GM04504 (cell line): ENCODE results near the gene STYXL2.

Source experiments
- DNase-seq: peaks from one replicate; pipeline ENCODE4 v3.0.0-alpha.2; 2012; ENCODE audit warnings: low read depth

The STYXL2 gene

GRCh38 chr1:167110586-167110985, 16.7 kb downstream of the STYXL2 start:
- no peak for DNase-seq

DNA sequence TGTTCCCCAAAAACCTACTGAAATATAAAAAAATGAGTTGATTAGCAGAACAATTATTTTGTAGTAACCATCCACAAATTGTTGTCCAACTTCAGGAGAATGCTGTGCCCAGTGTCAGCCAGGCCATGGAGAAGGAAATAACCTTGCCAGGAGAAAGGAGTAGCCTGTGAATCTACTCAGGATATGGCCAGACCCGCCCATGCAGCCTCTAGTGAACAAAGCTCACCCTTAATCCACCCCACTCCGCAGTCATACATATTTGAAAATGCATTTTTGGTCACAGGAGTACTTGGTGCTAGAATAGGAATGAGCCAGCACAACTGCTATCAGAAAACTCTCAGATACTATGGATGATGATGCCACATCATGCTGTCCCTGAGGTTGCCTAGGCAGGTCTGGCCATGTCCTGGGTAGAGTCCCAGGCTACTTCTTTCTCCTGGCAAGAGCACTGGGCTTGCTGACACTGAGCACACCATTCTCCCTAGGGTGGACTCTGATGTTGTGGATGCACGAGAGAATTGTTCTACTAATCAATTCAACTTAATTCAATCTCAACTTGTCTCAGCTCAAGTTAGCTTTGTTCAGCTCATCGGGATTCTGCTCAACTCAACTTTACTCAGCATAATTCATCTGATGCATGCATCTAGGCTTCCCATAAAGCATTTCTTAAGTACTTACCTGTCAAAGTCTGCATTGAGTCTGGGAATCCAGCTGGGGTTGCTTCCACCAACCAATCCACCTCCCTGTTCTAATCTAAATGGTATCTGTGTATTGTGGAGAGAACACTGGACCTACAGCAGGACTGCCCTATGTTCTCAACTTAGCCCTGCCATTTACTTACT, 18.2 kb downstream of the STYXL2 start:
- DNase-seq: no peak

DNA sequence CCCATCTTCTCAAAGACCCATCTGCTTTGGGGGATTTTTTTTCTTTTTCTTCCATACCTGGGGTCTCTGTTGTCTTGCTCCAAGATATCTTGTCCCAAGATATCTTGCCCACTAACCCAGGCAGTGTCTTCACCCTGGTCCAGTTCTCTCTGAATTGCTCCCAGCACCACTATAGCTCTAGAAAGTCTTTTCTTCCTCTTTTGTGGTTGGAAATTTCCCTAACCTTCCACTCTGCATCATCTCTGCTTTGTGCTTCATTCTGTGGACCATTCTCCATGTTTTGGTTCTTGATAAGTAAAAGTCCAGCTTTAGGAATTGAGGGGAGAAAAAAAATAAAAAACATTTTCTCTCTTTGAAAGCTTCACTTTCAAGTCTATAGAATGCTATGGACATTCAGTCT, 20.9 kb downstream of the STYXL2 start:
- DNase-seq: no peak

DNA sequence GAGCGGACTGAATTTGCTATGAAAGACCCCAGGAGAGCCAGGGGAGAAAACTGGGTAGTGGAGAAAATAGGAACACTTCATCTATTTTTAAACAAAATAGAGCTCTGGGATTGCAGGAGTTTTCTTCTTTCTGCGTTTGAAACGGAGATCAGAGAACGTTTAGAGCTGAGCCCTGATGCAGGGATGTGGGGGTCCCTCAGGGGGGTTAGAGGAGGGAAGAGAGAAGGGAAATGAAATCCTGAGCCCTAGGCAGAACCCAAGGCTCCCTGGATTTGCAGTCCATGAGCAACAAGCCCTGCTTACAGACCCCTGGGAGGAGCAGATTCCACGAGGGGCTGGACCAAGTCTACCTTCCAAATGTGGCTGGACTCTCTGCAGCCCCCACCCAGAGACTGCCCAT, 21.8 kb downstream of the STYXL2 start:
- no peak for DNase-seq

GRCh38 chr1:167116174-167116573, 22.3 kb downstream of the STYXL2 start:
- DNase-seq: no peak

DNA sequence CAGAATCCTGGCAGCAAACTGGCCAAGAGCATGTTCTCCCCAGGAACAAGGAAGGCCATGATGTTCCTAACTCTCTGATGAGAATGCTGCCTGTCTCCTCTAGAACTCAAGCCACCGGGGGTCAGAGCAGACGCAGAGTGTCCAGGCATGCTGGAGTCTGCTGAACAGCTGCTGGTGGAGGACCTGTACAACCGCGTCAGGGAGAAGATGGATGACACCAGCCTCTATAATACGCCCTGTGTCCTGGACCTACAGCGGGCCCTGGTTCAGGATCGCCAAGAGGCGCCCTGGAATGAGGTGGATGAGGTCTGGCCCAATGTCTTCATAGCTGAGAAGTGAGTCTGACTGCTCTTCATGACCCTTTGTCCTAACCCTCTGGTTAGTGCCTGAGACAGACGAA, 23.4 kb downstream of the STYXL2 start:
- DNase-seq: no peak

- DNase-seq: no peak
Measured at GRCh38 chr1:167118188-167118587, 24.3 kb downstream of the STYXL2 start.

- DNase-seq: no peak
Measured at GRCh38 chr1:167119696-167120095, 25.8 kb downstream of the STYXL2 start.

GRCh38 chr1:167120899-167121298, 27.0 kb downstream of the STYXL2 start:
- no peak for DNase-seq

- no peak for DNase-seq
Measured at GRCh38 chr1:167121375-167122120, 27.7 kb downstream of the STYXL2 start.

- no peak for DNase-seq
Measured at GRCh38 chr1:167122121-167122480, 28.2 kb downstream of the STYXL2 start.

- no peak for DNase-seq
Measured at GRCh38 chr1:167122568-167122967, 28.7 kb downstream of the STYXL2 start.

- DNase-seq: no peak
Measured at GRCh38 chr1:167126317-167126716, 32.4 kb downstream of the STYXL2 start.

DNA sequence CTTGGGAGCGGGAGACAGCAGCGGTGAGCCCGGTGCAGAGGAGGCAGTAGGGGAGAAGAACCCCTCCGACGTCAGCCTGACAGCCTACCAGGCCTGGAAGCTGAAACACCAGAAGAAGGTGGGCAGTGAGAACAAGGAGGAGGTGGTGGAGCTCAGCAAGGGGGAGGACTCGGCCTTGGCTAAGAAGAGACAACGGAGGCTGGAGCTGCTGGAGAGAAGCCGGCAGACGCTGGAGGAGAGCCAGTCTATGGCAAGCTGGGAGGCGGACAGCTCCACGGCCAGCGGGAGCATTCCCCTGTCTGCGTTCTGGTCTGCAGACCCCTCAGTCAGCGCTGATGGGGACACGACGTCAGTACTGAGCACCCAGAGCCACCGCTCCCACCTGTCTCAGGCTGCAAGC, 32.9 kb downstream of the STYXL2 start:
- no peak for DNase-seq

- DNase-seq: no peak
Measured at GRCh38 chr1:167127236-167127635, 33.4 kb downstream of the STYXL2 start.

GRCh38 chr1:167127661-167128060, 33.8 kb downstream of the STYXL2 start:
- DNase-seq: no peak

DNA sequence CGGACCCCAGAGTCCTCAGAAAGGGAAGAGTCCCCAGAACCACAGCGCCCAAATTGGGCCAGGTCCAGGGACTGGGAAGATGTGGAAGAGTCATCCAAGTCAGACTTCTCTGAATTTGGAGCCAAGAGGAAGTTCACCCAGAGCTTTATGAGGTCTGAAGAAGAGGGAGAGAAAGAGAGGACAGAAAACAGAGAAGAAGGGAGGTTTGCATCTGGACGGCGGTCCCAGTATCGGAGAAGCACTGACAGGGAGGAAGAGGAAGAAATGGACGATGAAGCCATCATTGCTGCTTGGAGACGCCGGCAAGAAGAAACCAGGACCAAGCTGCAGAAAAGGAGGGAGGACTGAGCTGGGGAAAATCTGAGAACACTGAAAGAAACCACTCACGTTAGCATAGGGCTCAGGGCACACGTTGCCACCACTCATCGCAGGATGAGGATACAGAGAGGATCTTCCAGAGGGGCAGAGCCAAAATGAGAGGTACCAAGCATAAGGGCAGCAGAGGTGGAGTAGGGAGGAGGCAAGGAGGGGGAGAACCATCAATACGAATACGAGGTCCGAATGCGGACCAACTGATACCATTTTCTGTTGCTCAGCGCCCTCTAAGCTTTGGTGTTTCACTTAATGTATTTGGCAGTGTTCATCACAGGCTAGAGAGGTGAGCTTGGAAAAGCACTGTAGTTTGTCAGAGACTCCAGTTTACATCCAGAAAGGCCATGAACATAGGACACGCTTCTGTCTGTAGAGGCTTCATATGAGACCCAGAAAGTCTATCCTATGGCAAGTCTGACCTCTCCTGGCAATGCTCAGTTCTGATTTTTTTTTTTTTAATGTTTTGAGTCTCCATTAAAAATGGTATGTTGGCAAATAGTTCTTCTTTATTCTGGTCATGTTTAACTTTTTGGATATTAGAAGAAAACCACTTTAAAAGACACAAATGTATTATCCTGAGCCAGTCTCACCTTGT, 34.7 kb downstream of the STYXL2 start:
- no peak for DNase-seq

- DNase-seq: no peak
Measured at GRCh38 chr1:167130829-167131510, 37.1 kb downstream of the STYXL2 start.

GRCh38 chr1:167132301-167133010, 38.6 kb downstream of the STYXL2 start:
- DNase-seq: no peak

DNA sequence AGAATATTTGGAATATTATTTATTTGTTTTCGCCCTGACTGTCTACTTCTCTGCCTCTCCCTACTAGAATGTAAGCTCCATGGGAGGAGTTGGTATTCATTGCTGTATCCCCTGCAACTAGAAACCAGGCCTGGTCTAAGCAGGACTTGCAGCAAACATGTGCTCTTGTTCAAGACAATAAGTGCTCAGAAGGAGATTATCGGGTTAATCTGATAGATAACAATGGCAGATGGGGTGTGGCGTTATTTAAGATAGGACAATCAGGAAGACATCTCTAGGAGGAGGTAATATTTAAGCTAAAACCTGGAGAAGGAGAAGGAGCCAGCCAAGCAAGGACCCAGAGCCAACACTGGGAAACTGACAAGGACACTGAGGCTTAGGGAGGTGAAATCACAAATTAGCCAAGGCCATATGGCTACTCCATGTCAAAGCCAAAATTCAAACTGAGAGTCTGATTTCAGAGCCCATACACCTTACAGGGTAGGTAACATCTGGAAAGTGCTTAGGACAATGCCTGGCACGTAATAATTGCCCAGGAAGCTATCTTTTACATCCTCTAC, 41.5 kb downstream of the STYXL2 start:
- DNase-seq: no peak

- DNase-seq: no peak
Measured at GRCh38 chr1:167136191-167136614, 42.3 kb downstream of the STYXL2 start.
